VCaP (cell line): Measurements from ENCODE around the gene DNAI1.

Experiments
- H3K27ac ChIP-seq: fragments of 450-650 bp; 2 replicates; pipeline ENCODE4 v1.5.1; 2017
- CTCF ChIP-seq: fragments of 450-650 bp; conservative IDR thresholded peaks from 2 replicates; pipeline ENCODE4 v1.5.1; 2017; ENCODE audit warnings: mild to moderate bottlenecking, moderate library complexity

The DNAI1 gene

GRCh38 chr9:34458013-34458958 is at the start of gene DNAI1, which contains the start of gene FAM219A:
DNAI1 (plus strand) TSS chr9:34458805; CDS start chr9:34459006, 201 bp downstream.
FAM219A (minus strand) TSS chr9:34458570; CDS start chr9:34458263, 307 bp downstream.
- no peak for TF ChIP-seq CTCF
- peak within 1 kb of the TSS; percentile 84 for H3K27ac ChIP-seq

GRCh38 chr9:34409154-34409553 is 49.5 kb upstream of the DNAI1 start:
- no peak overlapping the region for H3K27ac ChIP-seq
- no peak for TF ChIP-seq CTCF

DNA sequence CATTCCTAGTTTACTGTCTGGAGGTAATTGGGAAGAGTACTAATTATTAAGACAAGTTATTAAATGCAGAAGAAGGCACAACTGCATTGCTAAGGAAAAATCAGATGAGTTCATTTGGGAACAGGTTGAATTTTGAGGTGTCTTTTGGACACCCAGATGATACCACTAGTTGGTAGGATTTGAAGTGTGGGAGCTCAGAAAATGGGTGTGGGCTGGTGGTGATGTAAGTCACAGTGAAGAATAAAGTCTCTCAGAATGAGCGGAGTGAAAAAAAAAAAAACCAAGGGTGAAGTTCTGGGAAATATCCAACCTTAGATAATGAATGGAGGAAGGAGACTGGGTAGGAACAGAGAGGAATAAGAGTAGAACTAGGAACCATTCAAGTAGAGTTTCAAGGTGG is 46.3 kb upstream of the DNAI1 start:
- TF ChIP-seq CTCF = no peak
- no peak overlapping the region for H3K27ac ChIP-seq

DNA sequence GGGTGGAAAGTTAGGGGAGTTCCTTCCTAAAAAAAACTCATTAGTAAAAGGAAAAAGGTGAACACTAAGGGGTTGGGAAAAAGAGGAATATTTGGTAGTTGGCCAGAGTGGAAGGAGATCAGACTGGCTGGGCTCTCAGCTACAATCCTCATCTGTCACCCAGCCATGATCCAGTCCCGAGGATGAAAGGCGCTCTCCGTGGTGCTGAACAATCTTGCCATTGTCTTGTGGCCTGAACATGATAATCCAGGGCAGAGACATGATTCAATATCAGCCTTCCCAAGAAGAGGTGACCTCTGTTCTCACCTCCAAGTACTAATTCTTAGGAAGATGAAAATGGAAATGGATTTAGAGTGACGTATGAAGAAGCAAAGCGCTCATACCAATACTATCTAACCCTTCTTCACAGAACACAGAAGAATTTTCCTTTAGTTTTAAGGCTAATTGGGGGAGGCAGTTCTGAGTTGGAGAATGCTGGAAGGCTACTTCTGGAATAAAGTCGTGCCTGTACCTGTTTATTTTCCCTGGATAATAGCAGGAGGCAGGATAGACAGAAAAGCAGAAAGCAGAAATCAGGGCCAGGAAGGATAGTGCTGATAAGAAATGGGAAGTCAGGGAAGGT is 45.3 kb upstream of the DNAI1 start:
- TF ChIP-seq CTCF = no peak
- no peak overlapping the region for H3K27ac ChIP-seq

DNA sequence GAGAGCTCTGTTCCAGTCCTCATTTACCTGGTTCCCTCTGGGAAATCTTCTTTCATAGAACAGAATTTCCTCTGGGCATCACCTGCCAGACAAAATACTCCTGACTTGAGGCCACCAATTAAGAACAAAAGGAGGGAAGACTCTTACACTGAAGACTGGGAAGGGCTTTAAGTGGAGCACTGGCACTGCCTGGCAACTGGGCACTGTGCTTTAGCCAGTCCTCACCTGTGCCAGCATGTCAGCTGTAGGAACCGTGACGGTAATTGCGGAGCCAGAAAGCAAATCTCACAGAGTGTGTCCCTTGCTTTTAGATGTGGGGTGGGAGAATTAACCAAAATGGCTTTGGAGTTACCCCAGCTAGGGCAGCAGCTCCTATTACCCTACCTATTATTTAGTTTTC is 40.9 kb upstream of the DNAI1 start:
- TF ChIP-seq CTCF = no peak
- no peak overlapping the region for H3K27ac ChIP-seq

DNA sequence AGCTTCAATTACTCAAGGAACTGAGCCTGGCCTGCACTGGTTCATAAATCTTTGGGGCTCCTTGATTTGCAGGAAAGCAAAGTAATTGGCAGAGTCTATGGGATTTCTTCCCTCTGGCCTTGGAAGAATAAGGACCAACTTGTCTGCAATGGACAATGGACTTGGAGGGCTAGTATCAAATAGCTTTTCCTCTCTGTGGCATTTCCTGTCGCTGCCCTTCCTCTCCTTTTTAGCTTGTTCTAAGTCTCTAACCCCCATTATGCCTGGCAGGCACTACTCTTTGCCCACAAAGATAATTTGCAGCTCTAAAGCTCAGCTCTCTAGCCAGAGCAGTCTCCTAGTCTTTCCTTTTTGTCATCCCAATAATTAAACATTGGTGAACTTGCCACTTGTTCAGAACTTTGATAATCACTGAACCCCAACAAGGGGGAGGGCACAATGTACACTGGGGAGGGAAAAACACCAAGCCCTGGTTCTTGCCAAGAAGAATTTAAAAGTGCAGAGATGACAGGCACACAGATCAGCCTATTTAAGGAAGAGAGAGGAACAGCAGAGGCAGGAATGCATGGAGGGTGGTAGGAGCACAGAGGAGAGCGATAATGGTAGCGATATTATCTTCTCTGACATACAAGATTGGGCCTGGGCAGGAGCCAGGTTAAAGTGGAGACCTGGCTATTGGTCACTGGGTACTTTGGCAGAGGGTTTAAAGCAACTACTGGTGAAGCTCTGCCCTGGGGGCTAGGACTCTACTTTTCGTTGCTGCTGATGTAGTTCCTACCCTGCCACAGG is 38.7 kb upstream of the DNAI1 start:
- no peak overlapping the region for H3K27ac ChIP-seq
- TF ChIP-seq CTCF = no peak
